Bronchial epithelial cell (primary cell): ENCODE results near the gene RXRB. TPM values are rescaled to one million over a fixed set of nuclear protein-coding genes. Genes with fewer than 3 reads are reported as not detected.

Experiments
- DNase-seq: peaks from one replicate; pipeline ENCODE4 v3.0.0-alpha.2; 2010; ENCODE audit warnings: low read depth
- FAIRE-seq: peaks from 2 replicates; lab custom pipeline; 2011; peaks lifted over from hg19 to GRCh38; lab: Jason Lieb, UNC
- H3K27me3 ChIP-seq: 2 replicates; pipeline ENCODE4 v1.5.1; 2011; ENCODE audit warnings: low read length; ENCODE audit not compliant: control insufficient read depth, insufficient read depth
- H3K36me3 ChIP-seq: 2 replicates; pipeline ENCODE4 v1.5.1; 2011; ENCODE audit warnings: low read length; ENCODE audit not compliant: control insufficient read depth, insufficient read depth
- H3K4me3 ChIP-seq: 2 replicates; pipeline ENCODE4 v1.5.1; 2011; ENCODE audit warnings: mild to moderate bottlenecking, low read depth, low read length, control low read depth
- CTCF ChIP-seq: IDR thresholded peaks from 2 replicates; pipeline ENCODE4 v1.5.1; 2011; ENCODE audit warnings: mild to moderate bottlenecking, moderate library complexity, low read length, control low read depth, inconsistent platforms; ENCODE audit not compliant: insufficient read depth, severe bottlenecking
- total RNA-seq: library from RNA; depleted of rRNA; stranded (reverse); fragments of >200 nt; gene quantifications from 2 replicates; pipeline ENCODE4 v1.2.1, GENCODE V29; 2014

RXRB gene
- total RNA-seq, 1 donor from 2014 or later, result 15.3 TPM

GRCh38 chr6:33178755-33179475 lies 21.6 kb downstream of the RXRB start:
- FAIRE-seq, result no peak
- DNase-seq, result no peak

GRCh38 chr6:33177552-33178446 lies 22.7 kb downstream of the RXRB start:
- DNase-seq, result no peak
- H3K27me3 ChIP-seq, result no peaks in the 10 kb centered on the region
- H3K4me3 ChIP-seq, result no peak overlapping the region
- H3K36me3 ChIP-seq, result no peaks in the 10 kb centered on the region
- no peak for TF ChIP-seq CTCF
- no peak for FAIRE-seq

More at GRCh38 chr6:33178755-33179475, 21.6 kb downstream of the RXRB start:
- Histone ChIP-seq H3K36me3 (no peaks in the 10 kb centered on the region), H3K4me3 (no peak overlapping the region), H3K27me3 (no peaks in the 10 kb centered on the region)
- TF ChIP-seq CTCF, result no peak

- Histone ChIP-seq H3K36me3 (no peaks in the 10 kb centered on the region), H3K4me3 (no peak overlapping the region), H3K27me3 (no peaks in the 10 kb centered on the region)
- no peak for TF ChIP-seq CTCF
- no peak for DNase-seq
- FAIRE-seq, result no peak
Measured at GRCh38 chr6:33176906-33177305, 23.6 kb downstream of the RXRB start.

- Histone ChIP-seq H3K27me3 (no peaks in the 10 kb centered on the region), H3K36me3 (no peaks in the 10 kb centered on the region), H3K4me3 (no peak overlapping the region)
- DNase-seq (no peak), FAIRE-seq (no peak)
- peak; percentile 12 for TF ChIP-seq CTCF
Measured at GRCh38 chr6:33175436-33176069, 24.9 kb downstream of the RXRB start.

GRCh38 chr6:33174784-33175183 lies 25.7 kb downstream of the RXRB start:
- no peak for FAIRE-seq

More at GRCh38 chr6:33174784-33175183, 25.7 kb downstream of the RXRB start:
- DNase-seq, result no peak
- Histone ChIP-seq H3K27me3 (no peaks in the 10 kb centered on the region), H3K36me3 (no peaks in the 10 kb centered on the region), H3K4me3 (no peak overlapping the region)
- TF ChIP-seq CTCF, result no peak
